ENCODE data around the gene FKBP10.
"Not testable (repeated sequence)": the region's sequence is repeated elsewhere in the genome, so short reads cannot be mapped to it uniquely, and the experiment has no call there.

The FKBP10 gene

GRCh38 chr17:41811549-41812380, 1.0 kb upstream of the FKBP10 start, which contains the start of gene P3H4:
P3H4 (minus strand) TSS chr17:41811949; CDS start chr17:41811915, 34 bp downstream.
- DNase-seq: peak; percentile 77

- DNase-seq: no peak
Observed at GRCh38 chr17:41813152-41813680, 412 bp downstream of the FKBP10 start.

DNA sequence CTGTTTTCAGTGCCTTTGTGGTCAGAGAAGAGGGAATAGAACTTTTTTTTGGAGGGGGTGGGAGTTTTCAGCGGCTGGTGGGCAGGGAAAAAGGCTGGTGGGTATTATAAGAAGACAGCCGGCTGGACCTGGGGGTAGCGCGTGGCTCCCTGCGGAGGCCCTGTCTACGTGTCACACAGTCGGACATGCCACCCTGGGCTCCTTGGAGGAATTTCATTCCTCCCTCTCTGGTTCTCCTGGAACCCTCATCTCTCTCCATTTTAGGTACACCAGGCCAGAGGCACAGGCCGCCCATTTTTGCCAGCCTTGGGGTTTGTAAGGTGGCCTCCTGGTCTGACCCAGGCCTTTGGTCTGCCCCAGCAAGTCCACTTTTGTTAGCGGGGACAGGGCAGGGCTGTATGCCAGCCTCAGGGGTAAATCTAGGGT, 908 bp downstream of the FKBP10 start:
- DNase-seq: no peak

DNA sequence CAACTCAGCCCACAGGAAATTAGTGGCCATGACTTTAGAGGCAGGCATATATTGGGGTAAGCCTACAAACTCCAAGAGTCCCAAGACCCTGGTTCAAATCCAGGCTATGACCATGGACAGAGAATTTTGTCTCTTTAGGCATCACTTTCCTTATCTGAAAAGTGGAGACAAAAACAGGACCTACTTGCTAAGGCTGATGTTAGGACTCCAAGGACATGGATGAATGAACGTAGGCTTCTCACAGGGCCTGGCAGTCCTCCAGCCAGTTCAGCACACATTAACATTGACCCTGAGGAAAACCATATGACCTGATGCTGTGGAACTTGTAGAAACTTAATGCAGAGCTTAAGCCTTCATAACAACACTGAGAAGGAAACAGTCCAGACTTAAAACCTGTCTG, 1.4 kb downstream of the FKBP10 start:
- DNase-seq: no peak

DNA sequence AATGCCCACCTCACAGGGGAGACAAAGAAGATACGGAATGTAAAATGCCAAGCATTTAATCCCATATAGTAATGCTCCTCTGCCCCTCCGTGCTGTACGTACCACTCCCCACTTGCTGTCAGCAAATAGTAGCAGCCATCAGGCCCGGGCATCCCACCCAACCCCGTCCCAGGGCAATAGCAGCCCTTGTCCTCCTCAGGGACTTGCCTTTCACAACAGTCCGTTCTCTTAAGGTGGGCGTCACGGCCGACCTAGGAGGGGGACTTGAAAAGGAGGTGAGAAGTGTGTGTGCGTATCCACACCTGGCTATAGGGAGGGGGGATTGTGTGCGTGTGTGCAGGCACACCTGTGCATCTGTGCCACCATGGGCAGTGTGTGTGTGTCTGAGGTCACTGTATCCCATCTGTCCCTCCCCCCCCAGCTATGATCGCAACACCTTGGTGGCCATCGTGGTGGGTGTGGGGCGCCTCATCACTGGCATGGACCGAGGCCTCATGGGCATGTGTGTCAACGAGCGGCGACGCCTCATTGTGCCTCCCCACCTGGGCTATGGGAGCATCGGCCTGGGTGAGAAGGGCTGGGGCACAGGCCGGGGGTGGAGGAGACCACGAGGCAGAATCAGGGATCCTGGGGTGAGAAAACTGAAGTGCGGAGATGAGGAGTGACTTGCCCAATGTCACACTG, 4.0 kb downstream of the FKBP10 start:
- DNase-seq: no peak

DNA sequence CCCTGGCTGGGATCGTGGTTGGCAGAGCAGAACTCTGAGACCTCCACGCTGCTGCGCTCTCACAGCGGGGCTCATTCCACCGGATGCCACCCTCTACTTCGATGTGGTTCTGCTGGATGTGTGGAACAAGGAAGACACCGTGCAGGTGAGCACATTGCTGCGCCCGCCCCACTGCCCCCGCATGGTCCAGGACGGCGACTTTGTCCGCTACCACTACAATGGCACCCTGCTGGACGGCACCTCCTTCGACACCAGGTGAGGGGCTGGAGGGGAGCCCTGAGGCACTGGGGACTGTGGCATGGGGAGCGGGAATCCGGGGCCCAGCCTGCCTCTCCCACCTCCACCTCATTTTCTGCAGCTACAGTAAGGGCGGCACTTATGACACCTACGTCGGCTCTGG, 5.2 kb downstream of the FKBP10 start:
- DNase-seq: no peak

- no peak for DNase-seq
Observed at GRCh38 chr17:41821776-41822175, 9.0 kb downstream of the FKBP10 start.

- DNase-seq: no peak
Observed at GRCh38 chr17:41822216-41823140, 9.7 kb downstream of the FKBP10 start.

- no peak for DNase-seq
Observed at GRCh38 chr17:41823141-41823524, 10.3 kb downstream of the FKBP10 start.

DNA sequence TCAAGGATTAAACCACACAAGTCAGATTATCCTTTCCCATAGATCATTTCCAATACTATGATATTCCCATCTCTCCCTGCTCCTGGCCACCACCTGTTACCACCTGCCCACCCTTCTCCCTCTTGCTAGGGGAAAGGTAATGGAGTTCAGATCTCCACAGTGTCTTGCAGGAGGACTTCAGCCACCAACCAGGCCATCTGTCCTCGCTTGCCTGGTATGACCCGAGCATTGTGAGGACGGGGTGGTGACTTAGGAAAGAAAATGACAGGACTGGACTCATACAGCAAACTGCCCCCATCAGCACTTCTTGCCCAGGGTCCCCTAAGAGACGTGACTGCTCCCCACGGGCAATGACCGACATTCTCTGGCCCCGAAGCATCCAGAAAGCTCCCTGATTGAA, 10.8 kb downstream of the FKBP10 start:
- no peak for DNase-seq

DNA sequence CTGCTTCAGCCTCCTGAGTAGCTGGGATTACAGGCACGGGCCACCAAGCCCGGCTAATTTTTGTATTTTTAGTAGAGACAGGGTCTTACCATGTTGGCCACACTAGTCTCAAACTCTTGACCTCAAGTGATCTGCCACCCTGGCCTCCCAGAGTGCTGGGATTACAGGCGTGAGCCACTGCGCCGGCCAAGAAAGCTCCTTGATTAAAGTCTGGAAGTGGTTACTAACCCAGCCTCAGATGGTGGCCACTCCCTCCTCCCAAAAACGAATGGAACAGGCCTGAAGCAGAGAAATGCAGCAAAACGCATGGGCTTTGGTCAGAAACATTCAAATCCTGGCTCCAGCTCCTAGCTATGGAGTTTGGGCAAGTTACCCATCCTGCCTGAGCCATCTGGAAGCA, 11.3 kb downstream of the FKBP10 start:
- no peak for DNase-seq

DNA sequence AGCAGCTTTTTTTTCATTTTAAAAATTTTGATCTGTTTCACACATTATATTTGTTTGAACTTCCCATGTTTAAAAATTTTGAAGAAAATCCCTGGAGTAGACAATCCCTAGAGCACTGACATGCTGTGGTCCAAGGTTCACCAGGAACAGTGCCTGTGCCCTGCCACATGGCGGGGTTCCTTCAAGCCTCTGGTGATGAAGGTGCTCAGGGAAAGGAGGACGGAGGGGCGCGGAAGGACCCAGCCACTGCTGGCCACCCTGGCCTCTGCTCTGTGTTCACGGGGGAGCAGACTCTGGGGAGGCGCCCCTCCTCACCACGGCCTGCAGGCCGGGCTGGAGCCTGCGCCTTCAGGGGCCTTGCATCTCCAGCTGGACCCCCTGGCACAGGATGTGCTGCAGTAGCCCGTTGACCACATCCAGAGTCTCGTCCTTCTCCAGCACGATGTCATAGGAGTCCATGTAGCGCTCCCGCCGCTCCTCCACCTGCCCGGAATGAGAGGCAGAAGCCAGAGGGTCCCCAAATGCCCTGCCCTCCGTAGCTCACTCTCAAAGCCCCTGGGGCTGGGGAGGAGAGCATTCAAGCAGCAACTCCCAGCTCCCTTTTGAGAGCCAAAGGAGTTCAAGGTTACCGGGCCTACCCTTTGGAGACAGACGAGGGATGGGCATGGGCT, 12.5 kb downstream of the FKBP10 start:
- DNase-seq: no peak

DNA sequence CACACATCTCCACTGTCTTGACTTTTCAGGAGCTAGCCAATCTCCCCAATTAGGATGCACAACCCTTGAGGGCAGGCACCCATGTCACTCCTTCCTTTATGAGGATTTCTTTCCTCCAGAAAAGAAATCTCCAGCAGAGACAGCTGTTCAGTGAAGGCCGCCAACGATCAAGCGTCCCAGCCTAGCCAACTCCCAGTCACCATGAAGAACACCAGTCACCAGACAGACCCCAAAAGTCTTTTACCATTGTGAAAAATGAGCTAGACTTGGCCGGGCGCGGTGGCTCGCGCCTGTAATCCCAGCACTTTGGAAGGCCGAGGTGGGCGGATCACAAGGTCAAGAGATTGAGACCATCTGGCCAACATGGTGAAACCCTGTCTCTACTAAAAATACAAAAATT, 17.2 kb downstream of the FKBP10 start:
- not testable (repeated sequence) for DNase-seq

GRCh38 chr17:41835214-41835799, 22.5 kb downstream of the FKBP10 start:
- no peak for DNase-seq

DNA sequence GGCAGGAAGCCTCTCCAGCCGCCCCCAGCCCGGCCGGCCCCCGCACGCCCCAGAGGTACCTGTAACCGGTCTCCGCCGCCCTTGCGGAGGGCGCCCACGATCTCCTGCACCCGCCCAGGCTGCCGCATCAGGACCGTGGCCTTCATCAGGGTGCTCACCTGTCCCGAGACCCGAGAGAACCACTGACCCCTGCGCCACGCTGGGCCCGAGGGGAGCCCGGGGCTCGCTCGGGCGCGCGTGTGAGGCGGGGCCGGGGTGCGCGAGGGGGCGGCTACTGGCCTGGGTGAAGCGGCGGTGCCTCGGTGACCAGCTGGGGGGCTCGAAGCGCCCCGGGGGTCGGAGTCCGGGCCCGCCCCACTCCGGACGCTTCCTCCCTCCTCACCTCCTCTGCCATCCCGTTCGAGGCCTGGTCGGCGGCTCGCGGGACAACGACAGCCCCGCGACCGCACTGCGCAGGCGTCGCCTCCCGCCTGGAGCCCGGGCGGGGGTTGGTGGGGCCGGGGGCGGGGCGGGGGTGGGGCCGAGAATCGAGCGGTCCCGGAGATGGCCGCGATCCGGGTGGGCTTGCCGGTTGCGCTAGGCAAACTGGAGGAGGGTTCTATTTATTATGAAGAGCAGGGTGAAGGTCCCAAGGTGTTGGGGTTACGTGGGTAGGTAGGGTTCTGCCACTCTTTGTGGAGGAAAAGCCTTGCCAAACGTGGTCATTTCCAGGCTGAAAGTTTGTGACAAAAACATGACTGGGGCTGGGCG, 23.2 kb downstream of the FKBP10 start, which contains the start of gene NT5C3B:
NT5C3B (minus strand) TSS at position 433 of the 750 bp plus-strand sequence; CDS start at position 394, 39 bp downstream.
- peak; percentile 65 for DNase-seq

DNA sequence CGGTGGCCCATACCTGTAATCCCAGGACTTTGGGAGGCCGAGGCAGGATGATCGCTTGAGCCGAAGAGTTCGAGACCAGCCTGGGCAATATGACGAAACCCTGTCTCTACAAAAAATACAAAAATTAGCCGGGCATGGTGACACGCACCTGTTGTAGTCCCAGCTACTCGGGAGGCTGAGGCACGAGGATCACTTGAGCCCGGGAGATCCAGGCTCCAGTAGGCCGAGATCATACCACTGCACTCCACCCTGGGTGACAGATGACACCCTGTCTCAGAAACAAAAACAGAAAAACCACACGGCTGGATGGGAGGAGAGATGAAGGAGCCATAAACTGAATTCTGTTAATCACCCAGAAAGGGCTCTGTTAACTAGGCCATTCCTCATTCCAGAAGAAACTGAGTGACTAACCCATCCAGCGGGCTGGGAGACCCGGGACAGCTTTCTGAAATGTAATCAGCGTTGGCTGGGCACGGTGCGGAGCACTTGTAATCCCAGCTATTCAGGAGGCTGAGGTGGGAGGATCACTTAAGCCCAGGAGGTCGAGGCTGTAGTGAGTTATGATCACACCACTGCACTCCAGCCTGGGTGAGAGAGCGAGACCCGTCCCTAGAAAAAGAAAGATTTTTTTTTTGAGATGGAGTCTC, 23.9 kb downstream of the FKBP10 start:
- no peak for DNase-seq

GRCh38 chr17:41837761-41838538, 25.1 kb downstream of the FKBP10 start, which contains the start of gene KLHL10:
KLHL10 (plus strand) TSS chr17:41837825; CDS start chr17:41837933, 108 bp downstream.
- no peak for DNase-seq

- not testable (repeated sequence) for DNase-seq
Observed at GRCh38 chr17:41839448-41839847, 26.6 kb downstream of the FKBP10 start.

DNA sequence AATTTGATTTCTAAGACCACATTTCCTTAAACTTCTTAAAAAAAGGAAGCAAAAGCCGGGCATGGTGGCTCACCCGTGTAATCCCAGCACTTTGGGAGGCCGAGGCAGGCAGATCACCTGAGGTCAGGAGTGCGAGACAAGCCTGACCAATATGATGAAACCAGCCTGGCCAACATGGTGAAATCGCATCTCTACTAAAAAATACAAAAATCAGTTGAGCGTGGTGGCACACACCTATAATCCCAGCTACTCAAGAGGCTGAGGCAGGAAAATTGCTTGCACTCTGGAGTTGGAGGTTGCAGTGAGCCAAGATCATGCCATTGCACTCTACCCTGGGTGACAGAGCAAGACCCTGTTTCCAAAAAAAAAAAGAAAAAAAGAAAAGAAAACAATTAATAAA, 28.0 kb downstream of the FKBP10 start:
- not testable (repeated sequence) for DNase-seq
